K562 (cell line): ENCODE data around the gene MTHFD2. TPM values are rescaled to one million over a fixed set of nuclear protein-coding genes. Genes with fewer than 3 reads are reported as not detected.
A peak's percentile ranks its signal among the peaks of the same experiment; 100 is the strongest.

ENCODE experiments used
- BDP1 ChIP-seq: IDR thresholded peaks from 3 replicates; pipeline ENCODE4 v1.6.1; 2011; ENCODE audit not compliant: insufficient read length, insufficient read depth
- CAMTA2 ChIP-seq: fragments of 250-450 bp; sonication (Bioruptor Pico); conservative IDR thresholded peaks from 2 replicates; pipeline ENCODE4 v1.5.1; 2022
- HNRNPLL ChIP-seq: fragments of 200-400 bp; formaldehyde crosslinking; IDR thresholded peaks from 2 replicates; pipeline ENCODE4 v1.6.1; 2017; ENCODE audit warnings: low read length, low read depth, mild to moderate bottlenecking; ENCODE audit not compliant: poor library complexity, severe bottlenecking
- KLF13 ChIP-seq: fragments of 450-650 bp; IDR thresholded peaks from 2 replicates; pipeline ENCODE4 v1.6.1; 2016; ENCODE audit warnings: missing genetic modification characterization, low read depth, mild to moderate bottlenecking, missing compliant biosample characterization, moderate library complexity, borderline replicate concordance
- MYBL2 ChIP-seq, 2 experiments: fragments of 450-650 bp in 1 of 2; sonication (generic) in 1 of 2; formaldehyde crosslinking in 1 of 2; IDR thresholded peaks; 2 replicates each; pipeline versions ENCODE4 v1.6.1 to v1.8.1; 2017 to 2022; ENCODE audit warnings: borderline replicate concordance in 1 of 2, inconsistent platforms in 1 of 2, low read depth in 1 of 2, mild to moderate bottlenecking in 1 of 2, missing genetic modification reagents in 1 of 2, moderate library complexity in 1 of 2
- NFYB ChIP-seq: IDR thresholded peaks from 2 replicates; pipeline ENCODE4 v1.6.1; 2011; ENCODE audit warnings: mild to moderate bottlenecking, moderate library complexity; ENCODE audit not compliant: insufficient read length; ENCODE audit errors: extremely low read depth
- PHB ChIP-seq: fragments of 250-450 bp; sonication (Bioruptor Pico); IDR thresholded peaks from 2 replicates; pipeline ENCODE4 v1.5.0; 2021
- PHF20 ChIP-seq: fragments of 450-650 bp; IDR thresholded peaks from 2 replicates; pipeline ENCODE4 v1.6.1; 2018; ENCODE audit not compliant: partially characterized antibody
- SP1 ChIP-seq: sonication (generic); formaldehyde crosslinking; IDR thresholded peaks from 2 replicates; pipeline ENCODE4 v1.8.1; 2022; ENCODE audit warnings: mild to moderate bottlenecking, missing genetic modification reagents
- THRAP3 ChIP-seq: fragments of 450-650 bp; IDR thresholded peaks from 2 replicates; pipeline ENCODE4 v1.6.1; 2016; ENCODE audit warnings: mild to moderate bottlenecking, inconsistent platforms, borderline replicate concordance
- XRCC4 ChIP-seq: IDR thresholded peaks from one replicate; pipeline ENCODE4 v1.6.1; 2011; ENCODE audit not compliant: insufficient read depth, insufficient read length; ENCODE audit errors: extremely low read depth
- YY1 ChIP-seq, 3 experiments: IDR thresholded peaks; 2 replicates each; pipeline ENCODE4 v1.6.1; 2011; ENCODE audit warnings: low read length in 2 of 3, mild to moderate bottlenecking in 2 of 3, moderate library complexity in 2 of 3, borderline replicate concordance in 1 of 3, control low read depth in 1 of 3, low read depth in 1 of 3; ENCODE audit not compliant: insufficient read depth in 3 of 3, insufficient replicate concordance in 2 of 3, control insufficient read depth in 1 of 3, insufficient read length in 1 of 3; ENCODE audit errors: extremely low read depth in 1 of 3
- ZNF217 ChIP-seq: sonication (generic); formaldehyde crosslinking; IDR thresholded peaks from 2 replicates; pipeline ENCODE4 v1.8.0; 2022; ENCODE audit warnings: mild to moderate bottlenecking, missing genetic modification reagents
- ZNF561 ChIP-seq: fragments of 450-650 bp; formaldehyde crosslinking; conservative IDR thresholded peaks from 2 replicates; pipeline ENCODE4 v1.4.0; 2020; ENCODE audit warnings: mild to moderate bottlenecking, moderate library complexity
- ZNF586 ChIP-seq: fragments of 450-650 bp; formaldehyde crosslinking; conservative IDR thresholded peaks from 2 replicates; pipeline ENCODE4 v1.4.0; 2020; ENCODE audit warnings: mild to moderate bottlenecking, moderate library complexity
- polyA plus RNA-seq, 8 experiments: library from polyadenylated mRNA; depleted of rRNA in 4 of 8; stranded (reverse) in 5 of 8; unstranded in 3 of 8; fragments of >200 nt; fragmentation: Nextera tagmentation in 2 of 8; fragmentation: Illumina TruSeq in 1 of 8; extraction: Ambion mirVana in 2 of 8; extraction: Trizol in 1 of 8; gene quantifications; 2 replicates each; pipeline versions ENCODE4 v1.2.1 to v1.2.3, GENCODE V29; 2011 to 2014; ENCODE audit warnings: inconsistent platforms in 1 of 8, missing spikeins in 1 of 8
- total RNA-seq, 7 experiments: library from RNA; depleted of rRNA in 6 of 7; stranded (reverse); fragments of >200 nt in 6 of 7; fragmentation: Illumina TruSeq in 2 of 7; extraction: Trizol in 2 of 7; gene quantifications; 2 replicates each; pipeline versions ENCODE4 v1.2.1 to v1.2.3, GENCODE V29; 2011 to 2021; ENCODE audit warnings: low replicate concordance in 1 of 7
- TF ChIP-seq, protein P1 (sequence below), 2 experiments: IDR thresholded peaks; 2 replicates each; pipeline ENCODE4 v1.6.1; 2012; ENCODE audit warnings: improper control_type of control experiment in 2 of 2, low read depth in 2 of 2, low read length in 2 of 2, borderline replicate concordance in 1 of 2
- TF ChIP-seq, protein P2 (sequence below): IDR thresholded peaks from 3 replicates; pipeline ENCODE4 v1.6.1; 2011; ENCODE audit warnings: borderline replicate concordance, mild to moderate bottlenecking; ENCODE audit not compliant: insufficient read length, insufficient read depth
- TF ChIP-seq, protein P3 (sequence below): fragments of 200-800 bp; sonication (Bioruptor generic); IDR thresholded peaks from 2 replicates; pipeline ENCODE4 v1.6.1; 2017; ENCODE audit warnings: missing genetic modification characterization, missing compliant biosample characterization
- TF ChIP-seq, protein P4 (sequence below), 2 experiments: fragments of 450-650 bp; conservative IDR thresholded peaks; 2 replicates each; pipeline ENCODE4 v1.6.1; 2017; ENCODE audit warnings: mild to moderate bottlenecking in 2 of 2, moderate library complexity in 2 of 2

The MTHFD2 gene
- total and polyA plus RNA-seq, 9 of the 15 experiments (the other 6 are each of a cell fraction or from before 2014, with no cell fraction given): 113 to 520 (median 234) TPM

DNA sequence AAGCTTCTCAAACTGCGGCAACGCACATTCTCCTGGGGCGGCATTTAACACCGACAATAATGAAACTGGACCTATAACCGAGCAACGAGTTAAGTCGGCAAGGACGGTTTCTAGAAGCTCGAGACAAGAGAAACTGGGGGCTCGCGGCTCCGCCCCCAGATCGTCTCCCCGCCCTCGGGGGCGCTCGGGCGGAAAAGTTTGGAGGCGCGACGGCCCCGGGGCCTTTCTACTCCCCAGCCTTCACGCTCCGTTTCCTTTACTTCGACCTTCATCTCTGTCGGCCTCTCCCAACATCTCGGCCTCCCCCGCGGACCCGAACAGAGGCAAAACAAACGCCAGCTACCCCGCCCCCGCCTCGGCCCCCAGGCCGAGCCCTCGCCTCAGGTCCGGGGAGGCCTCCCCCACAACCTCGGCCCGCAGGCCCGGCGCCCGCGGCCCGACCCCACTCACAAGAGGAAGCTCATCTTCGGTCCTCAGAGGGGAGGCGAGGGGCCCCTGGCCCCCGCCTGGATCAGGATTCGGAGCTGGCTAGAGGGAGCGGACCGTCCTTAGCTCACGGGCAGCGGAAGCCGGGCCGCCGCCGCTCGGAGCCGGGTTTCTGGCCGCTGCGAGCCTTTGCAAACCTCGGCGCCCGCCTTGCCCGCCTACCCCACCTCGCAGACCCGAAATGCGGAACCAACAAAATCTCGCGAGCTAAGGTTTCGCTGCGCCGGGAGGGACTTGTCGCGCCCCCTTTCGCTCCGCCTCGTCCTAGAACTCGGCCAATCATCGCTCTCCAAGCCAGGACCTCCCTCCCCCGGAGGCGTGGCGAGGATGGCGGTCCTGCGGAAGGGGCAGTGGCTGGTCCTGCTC lies 20.0 kb upstream of the MTHFD2 start, which contains the start of gene MOB1A (continued):
- TF ChIP-seq, protein P1, sequence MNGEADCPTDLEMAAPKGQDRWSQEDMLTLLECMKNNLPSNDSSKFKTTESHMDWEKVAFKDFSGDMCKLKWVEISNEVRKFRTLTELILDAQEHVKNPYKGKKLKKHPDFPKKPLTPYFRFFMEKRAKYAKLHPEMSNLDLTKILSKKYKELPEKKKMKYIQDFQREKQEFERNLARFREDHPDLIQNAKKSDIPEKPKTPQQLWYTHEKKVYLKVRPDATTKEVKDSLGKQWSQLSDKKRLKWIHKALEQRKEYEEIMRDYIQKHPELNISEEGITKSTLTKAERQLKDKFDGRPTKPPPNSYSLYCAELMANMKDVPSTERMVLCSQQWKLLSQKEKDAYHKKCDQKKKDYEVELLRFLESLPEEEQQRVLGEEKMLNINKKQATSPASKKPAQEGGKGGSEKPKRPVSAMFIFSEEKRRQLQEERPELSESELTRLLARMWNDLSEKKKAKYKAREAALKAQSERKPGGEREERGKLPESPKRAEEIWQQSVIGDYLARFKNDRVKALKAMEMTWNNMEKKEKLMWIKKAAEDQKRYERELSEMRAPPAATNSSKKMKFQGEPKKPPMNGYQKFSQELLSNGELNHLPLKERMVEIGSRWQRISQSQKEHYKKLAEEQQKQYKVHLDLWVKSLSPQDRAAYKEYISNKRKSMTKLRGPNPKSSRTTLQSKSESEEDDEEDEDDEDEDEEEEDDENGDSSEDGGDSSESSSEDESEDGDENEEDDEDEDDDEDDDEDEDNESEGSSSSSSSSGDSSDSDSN (IDR thresholded peaks at IDR 0.05; ENCODE audit: borderline replicate concordance in 1 of 2, low read depth in 2 of 2, low read length in 2 of 2): peak; percentile 74 to 79; a peak in 1 of 4 replicates
- TF ChIP-seq, protein P2, sequence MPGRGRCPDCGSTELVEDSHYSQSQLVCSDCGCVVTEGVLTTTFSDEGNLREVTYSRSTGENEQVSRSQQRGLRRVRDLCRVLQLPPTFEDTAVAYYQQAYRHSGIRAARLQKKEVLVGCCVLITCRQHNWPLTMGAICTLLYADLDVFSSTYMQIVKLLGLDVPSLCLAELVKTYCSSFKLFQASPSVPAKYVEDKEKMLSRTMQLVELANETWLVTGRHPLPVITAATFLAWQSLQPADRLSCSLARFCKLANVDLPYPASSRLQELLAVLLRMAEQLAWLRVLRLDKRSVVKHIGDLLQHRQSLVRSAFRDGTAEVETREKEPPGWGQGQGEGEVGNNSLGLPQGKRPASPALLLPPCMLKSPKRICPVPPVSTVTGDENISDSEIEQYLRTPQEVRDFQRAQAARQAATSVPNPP: no peak
- peak; percentile 72 for TF ChIP-seq PHF20
- TF ChIP-seq ZNF586 (CRISPR knock-in tag): no peak
- TF ChIP-seq PHB (CRISPR knock-in tag): no peak
- no peak for TF ChIP-seq MYBL2 (IDR thresholded peaks at IDR 0.05; ENCODE audit: low read depth)
- TF ChIP-seq MYBL2 (CRISPR knock-in tag; IDR thresholded peaks at IDR 0.05; ENCODE audit: borderline replicate concordance): no peak
- TF ChIP-seq ZNF217 (CRISPR knock-in tag): no peak
- TF ChIP-seq, protein P3, sequence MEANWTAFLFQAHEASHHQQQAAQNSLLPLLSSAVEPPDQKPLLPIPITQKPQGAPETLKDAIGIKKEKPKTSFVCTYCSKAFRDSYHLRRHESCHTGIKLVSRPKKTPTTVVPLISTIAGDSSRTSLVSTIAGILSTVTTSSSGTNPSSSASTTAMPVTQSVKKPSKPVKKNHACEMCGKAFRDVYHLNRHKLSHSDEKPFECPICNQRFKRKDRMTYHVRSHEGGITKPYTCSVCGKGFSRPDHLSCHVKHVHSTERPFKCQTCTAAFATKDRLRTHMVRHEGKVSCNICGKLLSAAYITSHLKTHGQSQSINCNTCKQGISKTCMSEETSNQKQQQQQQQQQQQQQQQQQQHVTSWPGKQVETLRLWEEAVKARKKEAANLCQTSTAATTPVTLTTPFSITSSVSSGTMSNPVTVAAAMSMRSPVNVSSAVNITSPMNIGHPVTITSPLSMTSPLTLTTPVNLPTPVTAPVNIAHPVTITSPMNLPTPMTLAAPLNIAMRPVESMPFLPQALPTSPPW (CRISPR knock-in tag): peak; percentile 88
- TF ChIP-seq NFYB: peak; percentile 3
- TF ChIP-seq ZNF561 (CRISPR knock-in tag): no peak
- peak; percentile 56 for TF ChIP-seq SP1
- TF ChIP-seq, protein P4, sequence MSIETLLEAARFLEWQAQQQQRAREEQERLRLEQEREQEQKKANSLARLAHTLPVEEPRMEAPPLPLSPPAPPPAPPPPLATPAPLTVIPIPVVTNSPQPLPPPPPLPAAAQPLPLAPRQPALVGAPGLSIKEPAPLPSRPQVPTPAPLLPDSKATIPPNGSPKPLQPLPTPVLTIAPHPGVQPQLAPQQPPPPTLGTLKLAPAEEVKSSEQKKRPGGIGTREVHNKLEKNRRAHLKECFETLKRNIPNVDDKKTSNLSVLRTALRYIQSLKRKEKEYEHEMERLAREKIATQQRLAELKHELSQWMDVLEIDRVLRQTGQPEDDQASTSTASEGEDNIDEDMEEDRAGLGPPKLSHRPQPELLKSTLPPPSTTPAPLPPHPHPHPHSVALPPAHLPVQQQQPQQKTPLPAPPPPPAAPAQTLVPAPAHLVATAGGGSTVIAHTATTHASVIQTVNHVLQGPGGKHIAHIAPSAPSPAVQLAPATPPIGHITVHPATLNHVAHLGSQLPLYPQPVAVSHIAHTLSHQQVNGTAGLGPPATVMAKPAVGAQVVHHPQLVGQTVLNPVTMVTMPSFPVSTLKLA (conservative IDR thresholded peaks at IDR 0.05): peak; percentile 34 to 77; a peak in 2 of 4 replicates
- no peak for TF ChIP-seq THRAP3
- no peak for TF ChIP-seq KLF13
- no peak for TF ChIP-seq XRCC4
- TF ChIP-seq YY1 (IDR thresholded peaks at IDR 0.05; ENCODE audit: borderline replicate concordance in 1 of 3, control insufficient read depth in 1 of 3, extremely low read depth in 1 of 3, insufficient read depth in 3 of 3, insufficient read length in 1 of 3, insufficient replicate concordance in 2 of 3, low read depth in 1 of 3, low read length in 2 of 3): peak in 1 of 3 experiments; percentile 75
- no peak for TF ChIP-seq BDP1
- TF ChIP-seq HNRNPLL: peak; percentile 42
- TF ChIP-seq CAMTA2 (CRISPR knock-in tag): no peak
